NT2/D1 (cell line): ENCODE measurements around the gene TMOD4.

Experiments
- DNase-seq: peaks from one replicate; pipeline ENCODE4 v3.0.0-alpha.2; 2011; ENCODE audit warnings: low read depth, low spot score
- H3K27me3 ChIP-seq: 2 replicates; pipeline ENCODE4 v1.6.0; 2011; ENCODE audit warnings: mild to moderate bottlenecking; ENCODE audit not compliant: insufficient read length, insufficient read depth
- H3K36me3 ChIP-seq: 2 replicates; pipeline ENCODE4 v1.6.1; 2011; ENCODE audit warnings: mild to moderate bottlenecking, low read length, mixed read lengths; ENCODE audit not compliant: insufficient read depth, insufficient read length
- H3K4me1 ChIP-seq: 2 replicates; pipeline ENCODE4 v1.5.1; 2011; ENCODE audit not compliant: insufficient read depth, insufficient read length
- H3K4me3 ChIP-seq: 2 replicates; pipeline ENCODE4 v1.5.1; 2011; ENCODE audit warnings: low read depth; ENCODE audit not compliant: insufficient read length
- H3K9ac ChIP-seq: 2 replicates; pipeline ENCODE4 v1.6.0; 2011; ENCODE audit warnings: low read depth; ENCODE audit not compliant: insufficient read length
- H3K9me3 ChIP-seq: 2 replicates; pipeline ENCODE4 v1.5.1; 2011; ENCODE audit warnings: mild to moderate bottlenecking, low read length; ENCODE audit not compliant: insufficient read depth
- SUZ12 ChIP-seq: IDR thresholded peaks from 2 replicates; pipeline ENCODE4 v1.6.1; 2011; ENCODE audit not compliant: insufficient read length, insufficient read depth; ENCODE audit errors: extremely low read depth
- YY1 ChIP-seq: IDR thresholded peaks from 2 replicates; pipeline ENCODE4 v1.6.1; 2011; ENCODE audit not compliant: insufficient read length, insufficient read depth
- ZNF274 ChIP-seq: IDR thresholded peaks from 2 replicates; pipeline ENCODE4 v1.6.1; 2011; ENCODE audit warnings: mild to moderate bottlenecking, low read depth, low read length

TMOD4 gene

DNA sequence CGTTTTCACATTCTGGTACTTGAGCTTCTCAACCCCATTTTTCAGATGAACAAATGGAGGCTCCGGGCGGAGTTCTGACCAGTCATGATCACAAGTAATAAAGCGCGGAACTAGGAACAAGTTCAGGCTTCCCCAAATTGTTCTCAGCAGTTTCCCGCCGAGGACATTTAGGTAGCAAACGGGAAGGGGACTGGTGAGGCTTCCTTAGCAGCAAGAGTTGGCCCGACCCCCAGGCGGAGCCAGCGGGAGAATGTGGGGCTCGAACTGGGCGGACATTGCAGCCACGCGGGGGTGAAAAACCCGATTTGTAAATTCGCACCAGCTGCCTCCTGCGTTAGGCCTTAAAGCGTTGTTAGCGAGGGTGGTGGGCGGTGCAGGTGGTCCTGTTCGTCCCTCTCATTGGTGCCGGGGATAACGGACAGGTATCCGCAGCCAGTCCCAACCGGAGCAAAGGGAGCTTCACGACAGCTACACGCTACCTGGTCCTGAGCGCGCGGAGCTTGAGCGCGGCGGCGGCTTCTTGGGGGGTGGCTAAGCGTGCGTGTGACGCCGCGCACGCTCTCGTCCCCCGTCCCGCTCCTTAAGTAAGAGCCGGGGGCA, 44.7 kb downstream of the TMOD4 start:
- peak; percentile 98 for DNase-seq
- H3K4me3 ChIP-seq, result peak overlapping the region; percentile 44
- H3K4me1 ChIP-seq, result peaks cover 18% of the 10 kb centered on the region
- no peaks in the 10 kb centered on the region for H3K27me3 ChIP-seq
- TF ChIP-seq ZNF274 (no peak), SUZ12 (no peak), YY1 (no peak)
- H3K9me3 ChIP-seq, result no peaks in the 10 kb centered on the region
- peaks cover 26% of the 10 kb centered on the region for H3K36me3 ChIP-seq
- H3K9ac ChIP-seq, result peak overlapping the region; percentile 80

DNA sequence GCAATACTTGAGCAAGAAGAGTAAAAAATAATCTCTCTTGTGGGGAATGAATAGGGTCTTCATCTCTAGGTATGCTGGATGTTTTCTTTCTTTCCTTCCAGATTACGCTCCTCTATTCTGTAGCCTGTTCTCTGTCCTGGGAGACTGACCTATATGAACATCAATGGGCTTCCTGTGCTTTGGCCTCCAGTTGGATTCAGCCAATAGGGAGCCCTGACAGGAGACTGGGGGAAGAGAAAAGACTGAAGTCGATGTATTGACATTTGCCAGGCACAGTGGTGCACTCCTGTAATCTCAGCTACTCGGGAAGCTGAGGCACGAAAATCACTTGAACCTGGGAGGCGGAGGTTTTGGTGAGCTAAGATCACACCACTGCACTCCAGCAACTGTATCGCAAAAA, 47.0 kb downstream of the TMOD4 start:
- H3K4me1 ChIP-seq, result peaks cover 21% of the 10 kb centered on the region
- no peak overlapping the region for H3K9ac ChIP-seq
- TF ChIP-seq ZNF274, result no peak
- no peak for TF ChIP-seq YY1
- TF ChIP-seq SUZ12, result no peak
- H3K36me3 ChIP-seq, result peaks cover 4% of the 10 kb centered on the region
- H3K9me3 ChIP-seq, result no peaks in the 10 kb centered on the region
- H3K4me3 ChIP-seq, result no peak overlapping the region
- H3K27me3 ChIP-seq, result no peaks in the 10 kb centered on the region
- no peak for DNase-seq

DNA sequence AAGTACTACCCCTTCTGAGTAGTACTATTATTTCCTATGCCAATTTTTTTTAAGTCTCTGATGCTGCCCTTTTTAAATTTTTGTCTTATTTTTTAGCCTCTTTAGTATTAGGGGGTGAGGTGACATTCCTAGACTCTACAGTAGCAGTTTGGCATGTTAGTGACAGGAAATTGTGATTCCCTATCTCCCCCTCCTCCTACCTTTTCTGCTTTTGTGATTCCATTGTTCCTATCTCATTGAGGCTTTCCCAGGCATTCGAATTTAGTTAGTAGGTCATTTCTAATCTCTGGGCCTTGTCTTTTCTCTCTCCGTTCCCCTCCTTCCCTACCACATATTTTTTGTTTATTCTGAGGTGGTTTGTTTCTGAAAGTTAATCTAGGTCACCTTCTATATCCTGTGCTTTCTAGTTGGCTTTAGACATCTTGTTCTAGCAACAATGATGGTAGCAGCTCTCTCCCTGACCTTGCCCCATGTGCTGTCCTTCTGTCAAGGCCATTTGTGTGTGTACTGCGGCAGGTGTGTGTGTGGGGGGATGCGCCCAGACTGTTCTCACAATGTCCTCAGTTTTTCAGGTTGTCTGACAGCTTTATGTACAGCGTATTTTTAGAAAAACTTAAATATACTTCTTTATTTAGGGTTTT, 50.9 kb downstream of the TMOD4 start:
- no peak overlapping the region for H3K9ac ChIP-seq
- DNase-seq, result no peak
- no peak overlapping the region for H3K4me3 ChIP-seq
- no peak for TF ChIP-seq YY1
- TF ChIP-seq SUZ12, result no peak
- no peak for TF ChIP-seq ZNF274
- H3K27me3 ChIP-seq, result no peaks in the 10 kb centered on the region
- peaks cover 5% of the 10 kb centered on the region for H3K4me1 ChIP-seq
- H3K9me3 ChIP-seq, result no peaks in the 10 kb centered on the region
- H3K36me3 ChIP-seq, result no peaks in the 10 kb centered on the region
